Measurements from ENCODE around the gene ETFRF1.

DNA sequence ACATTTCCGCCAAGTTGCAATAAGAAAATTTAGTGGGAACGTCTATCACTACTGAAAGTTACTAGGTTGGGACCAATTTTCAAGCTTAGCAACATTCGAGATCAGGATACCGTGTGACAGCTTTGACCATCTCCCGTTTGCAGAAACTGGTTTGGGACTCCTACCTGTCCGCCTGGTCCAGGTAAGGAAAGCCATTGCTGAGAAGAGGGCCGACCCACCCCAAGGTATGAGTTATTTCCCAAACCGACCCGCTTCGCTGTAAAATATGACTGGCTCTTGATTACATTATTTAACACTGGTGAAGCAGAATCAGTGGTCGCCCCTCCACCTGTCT is 348 bp upstream of the ETFRF1 start:
- TF ChIP-seq, protein P1, sequence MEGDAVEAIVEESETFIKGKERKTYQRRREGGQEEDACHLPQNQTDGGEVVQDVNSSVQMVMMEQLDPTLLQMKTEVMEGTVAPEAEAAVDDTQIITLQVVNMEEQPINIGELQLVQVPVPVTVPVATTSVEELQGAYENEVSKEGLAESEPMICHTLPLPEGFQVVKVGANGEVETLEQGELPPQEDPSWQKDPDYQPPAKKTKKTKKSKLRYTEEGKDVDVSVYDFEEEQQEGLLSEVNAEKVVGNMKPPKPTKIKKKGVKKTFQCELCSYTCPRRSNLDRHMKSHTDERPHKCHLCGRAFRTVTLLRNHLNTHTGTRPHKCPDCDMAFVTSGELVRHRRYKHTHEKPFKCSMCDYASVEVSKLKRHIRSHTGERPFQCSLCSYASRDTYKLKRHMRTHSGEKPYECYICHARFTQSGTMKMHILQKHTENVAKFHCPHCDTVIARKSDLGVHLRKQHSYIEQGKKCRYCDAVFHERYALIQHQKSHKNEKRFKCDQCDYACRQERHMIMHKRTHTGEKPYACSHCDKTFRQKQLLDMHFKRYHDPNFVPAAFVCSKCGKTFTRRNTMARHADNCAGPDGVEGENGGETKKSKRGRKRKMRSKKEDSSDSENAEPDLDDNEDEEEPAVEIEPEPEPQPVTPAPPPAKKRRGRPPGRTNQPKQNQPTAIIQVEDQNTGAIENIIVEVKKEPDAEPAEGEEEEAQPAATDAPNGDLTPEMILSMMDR (IDR thresholded peaks at IDR 0.05; ENCODE audit: insufficient read depth, low read depth, low read length): no peak
- no peak for TF ChIP-seq EZH2 (IDR thresholded peaks at IDR 0.05; ENCODE audit: insufficient read depth, low read length)
